Loucy (cell line): ENCODE results near the gene AFG3L2.

Source experiments
- H2AFZ ChIP-seq: fragments of 200-600 bp; sonication (generic); 2 replicates; pipeline ENCODE4 v1.6.0; 2016; ENCODE audit warnings: antibody characterized with exemption, mild to moderate bottlenecking, low read length, moderate library complexity
- H3F3A ChIP-seq: fragments of 200-600 bp; 2 replicates; pipeline ENCODE4 v1.6.0; 2016; ENCODE audit warnings: antibody characterized with exemption, low read depth, mild to moderate bottlenecking
- H3K27me3 ChIP-seq: fragments of 200-600 bp; sonication (generic); 2 replicates; pipeline ENCODE4 v1.6.1; 2014; ENCODE audit warnings: low read length, mild to moderate bottlenecking; ENCODE audit not compliant: insufficient read depth, poor library complexity, severe bottlenecking
- H3K36me3 ChIP-seq: fragments of 200-600 bp; sonication (generic); 2 replicates; pipeline ENCODE4 v1.6.1; 2016; ENCODE audit warnings: low read length; ENCODE audit not compliant: insufficient read depth
- H3K4me1 ChIP-seq: fragments of 200-600 bp; sonication (generic); 2 replicates; pipeline ENCODE4 v1.5.1; 2014; ENCODE audit warnings: low read length, mild to moderate bottlenecking; ENCODE audit not compliant: insufficient read depth, poor library complexity, severe bottlenecking
- H3K4me2 ChIP-seq: fragments of 200-600 bp; sonication (generic); 2 replicates; pipeline ENCODE4 v1.6.0; 2014; ENCODE audit warnings: antibody characterized with exemption, low read length, low read depth, mild to moderate bottlenecking; ENCODE audit not compliant: poor library complexity, severe bottlenecking
- H3K4me3 ChIP-seq: fragments of 200-600 bp; sonication (generic); 2 replicates; pipeline ENCODE4 v1.5.1; 2014; ENCODE audit warnings: low read length, mild to moderate bottlenecking, mixed read lengths; ENCODE audit not compliant: poor library complexity, severe bottlenecking
- H3K79me2 ChIP-seq: fragments of 200-600 bp; sonication (generic); 2 replicates; pipeline ENCODE4 v1.6.1; 2014; ENCODE audit warnings: low read length; ENCODE audit not compliant: insufficient read depth
- H3K9ac ChIP-seq: fragments of 200-600 bp; sonication (generic); 2 replicates; pipeline ENCODE4 v1.6.0; 2014; ENCODE audit warnings: mild to moderate bottlenecking, low read depth, low read length, moderate library complexity; ENCODE audit not compliant: poor library complexity, severe bottlenecking
- H3K9me2 ChIP-seq: fragments of 200-600 bp; sonication (generic); replicated peaks from 2 replicates; pipeline ENCODE4 v1.6.1; 2016; ENCODE audit warnings: low read depth, low read length, mixed read lengths
- H3K9me3 ChIP-seq: fragments of 200-600 bp; sonication (generic); 2 replicates; pipeline ENCODE4 v1.6.1; 2014; ENCODE audit warnings: mild to moderate bottlenecking, antibody characterized with exemption, low read length, low read depth; ENCODE audit not compliant: insufficient read depth
- H4K20me1 ChIP-seq: fragments of 200-600 bp; sonication (generic); 2 replicates; pipeline ENCODE4 v1.6.0; 2014; ENCODE audit warnings: antibody characterized with exemption, low read length, mild to moderate bottlenecking; ENCODE audit not compliant: insufficient read depth, poor library complexity, severe bottlenecking
- EZH2phosphoT487 ChIP-seq: fragments of 200-600 bp; IDR thresholded peaks from 2 replicates; pipeline ENCODE4 v1.6.1; 2018; ENCODE audit warnings: antibody characterized with exemption, mild to moderate bottlenecking, moderate library complexity, borderline replicate concordance
- TF ChIP-seq, protein P1 (sequence below): fragments of 200-600 bp; sonication (generic); conservative IDR thresholded peaks from 2 replicates; pipeline ENCODE4 v1.5.1; 2014; ENCODE audit warnings: mild to moderate bottlenecking, antibody characterized with exemption, low read length

AFG3L2 gene

DNA sequence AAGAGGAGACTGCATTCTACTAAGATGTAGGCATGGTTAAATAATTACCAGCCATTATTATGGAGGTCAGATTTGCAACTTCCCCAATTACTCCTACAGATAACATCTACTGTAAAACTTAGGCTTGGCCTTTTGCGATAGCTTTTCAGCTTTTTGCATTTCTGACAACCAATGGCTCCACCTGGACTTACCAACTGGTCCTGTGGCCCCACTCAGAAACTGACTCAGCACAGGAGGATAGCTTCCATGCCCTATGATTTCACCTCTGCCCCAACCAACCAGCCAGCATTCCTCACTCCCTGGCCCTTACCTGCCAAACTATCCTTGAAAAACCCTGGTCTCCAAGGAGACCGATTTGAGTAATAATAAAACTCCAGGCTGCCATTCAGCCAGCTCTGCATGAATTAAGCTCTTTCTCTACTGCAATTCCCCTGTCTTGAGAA, 40.8 kb downstream of the AFG3L2 start:
- no peaks in the 10 kb centered on the region for H3K27me3 ChIP-seq
- no peak overlapping the region for H3K4me2 ChIP-seq
- no peaks in the 10 kb centered on the region for H3F3A ChIP-seq
- H3K9me2 ChIP-seq: no peaks in the 10 kb centered on the region
- TF ChIP-seq, protein P1, sequence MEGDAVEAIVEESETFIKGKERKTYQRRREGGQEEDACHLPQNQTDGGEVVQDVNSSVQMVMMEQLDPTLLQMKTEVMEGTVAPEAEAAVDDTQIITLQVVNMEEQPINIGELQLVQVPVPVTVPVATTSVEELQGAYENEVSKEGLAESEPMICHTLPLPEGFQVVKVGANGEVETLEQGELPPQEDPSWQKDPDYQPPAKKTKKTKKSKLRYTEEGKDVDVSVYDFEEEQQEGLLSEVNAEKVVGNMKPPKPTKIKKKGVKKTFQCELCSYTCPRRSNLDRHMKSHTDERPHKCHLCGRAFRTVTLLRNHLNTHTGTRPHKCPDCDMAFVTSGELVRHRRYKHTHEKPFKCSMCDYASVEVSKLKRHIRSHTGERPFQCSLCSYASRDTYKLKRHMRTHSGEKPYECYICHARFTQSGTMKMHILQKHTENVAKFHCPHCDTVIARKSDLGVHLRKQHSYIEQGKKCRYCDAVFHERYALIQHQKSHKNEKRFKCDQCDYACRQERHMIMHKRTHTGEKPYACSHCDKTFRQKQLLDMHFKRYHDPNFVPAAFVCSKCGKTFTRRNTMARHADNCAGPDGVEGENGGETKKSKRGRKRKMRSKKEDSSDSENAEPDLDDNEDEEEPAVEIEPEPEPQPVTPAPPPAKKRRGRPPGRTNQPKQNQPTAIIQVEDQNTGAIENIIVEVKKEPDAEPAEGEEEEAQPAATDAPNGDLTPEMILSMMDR: no peak
- TF ChIP-seq EZH2phosphoT487: no peak
- no peak overlapping the region for H2AFZ ChIP-seq
- peaks cover 38% of the 10 kb centered on the region; the same call in 1 of the 2 replicates for H3K36me3 ChIP-seq
- H3K9ac ChIP-seq: no peak overlapping the region
- no peaks in the 10 kb centered on the region for H3K9me3 ChIP-seq
- no peaks in the 10 kb centered on the region for H4K20me1 ChIP-seq
- H3K4me3 ChIP-seq: no peak overlapping the region
- no peaks in the 10 kb centered on the region for H3K79me2 ChIP-seq
- H3K4me1 ChIP-seq: no peaks in the 10 kb centered on the region

DNA sequence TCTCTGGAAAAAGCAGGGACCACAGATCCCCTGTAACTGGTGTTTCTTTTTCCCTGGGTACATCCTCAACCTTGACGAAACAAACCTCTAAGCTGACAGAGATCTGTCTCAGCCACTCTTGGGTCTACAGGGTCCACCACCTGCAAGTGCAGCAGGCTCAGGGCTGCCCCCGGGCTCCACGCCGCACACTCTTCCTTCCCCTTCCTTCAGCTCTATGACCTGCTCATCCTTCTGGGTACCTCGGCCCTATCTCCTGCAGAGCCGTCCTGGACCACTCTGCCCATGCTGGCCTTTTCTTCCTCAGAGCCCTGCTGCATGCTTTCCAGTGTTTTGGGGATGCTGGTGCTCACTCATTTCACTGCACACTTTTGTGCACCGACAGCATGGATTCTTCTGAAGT, 41.5 kb downstream of the AFG3L2 start:
- Histone ChIP-seq H3K9me2 (no peaks in the 10 kb centered on the region), H3K36me3 (peaks cover 33% of the 10 kb centered on the region; the same call in 1 of the 2 replicates), H3K4me1 (no peaks in the 10 kb centered on the region), H3K4me2 (no peak overlapping the region), H3F3A (no peaks in the 10 kb centered on the region), H3K9ac (no peak overlapping the region), H2AFZ (no peak overlapping the region), H3K27me3 (no peaks in the 10 kb centered on the region), H3K79me2 (no peaks in the 10 kb centered on the region), H4K20me1 (no peaks in the 10 kb centered on the region), H3K9me3 (no peaks in the 10 kb centered on the region), H3K4me3 (no peak overlapping the region)
- TF ChIP-seq, protein P1: no peak
- TF ChIP-seq EZH2phosphoT487: no peak

DNA sequence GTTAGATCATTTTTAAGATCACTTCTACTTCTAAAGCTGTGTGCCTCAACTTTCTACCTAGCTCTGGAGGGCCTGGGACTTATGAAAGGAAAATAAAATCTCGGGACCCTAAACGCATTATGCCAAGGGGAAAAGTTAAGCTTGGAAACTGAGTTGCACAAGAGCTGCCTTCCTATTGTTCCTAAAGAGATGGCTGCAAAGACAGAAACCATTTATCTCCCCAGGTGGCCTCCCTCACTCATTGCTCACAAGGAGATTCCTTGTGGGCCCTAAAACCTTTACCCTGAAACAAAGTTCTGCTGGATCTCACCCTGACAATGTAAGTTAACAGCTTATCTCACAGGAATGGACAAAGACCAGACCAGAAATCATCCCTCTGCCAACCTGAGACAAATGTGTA, 42.2 kb downstream of the AFG3L2 start:
- no peak overlapping the region for H3K4me3 ChIP-seq
- H3K9me2 ChIP-seq: no peaks in the 10 kb centered on the region
- H3K4me2 ChIP-seq: no peak overlapping the region
- H2AFZ ChIP-seq: no peak overlapping the region
- peaks cover 30% of the 10 kb centered on the region; the same call in 1 of the 2 replicates for H3K36me3 ChIP-seq
- H3K27me3 ChIP-seq: no peaks in the 10 kb centered on the region
- TF ChIP-seq, protein P1: no peak
- no peak for TF ChIP-seq EZH2phosphoT487
- H3F3A ChIP-seq: no peaks in the 10 kb centered on the region
- no peak overlapping the region for H3K9ac ChIP-seq
- H4K20me1 ChIP-seq: no peaks in the 10 kb centered on the region
- no peaks in the 10 kb centered on the region for H3K79me2 ChIP-seq
- H3K9me3 ChIP-seq: no peaks in the 10 kb centered on the region
- H3K4me1 ChIP-seq: no peaks in the 10 kb centered on the region
